H1 (cell line): ENCODE data around the gene ADARB2. TPM values are rescaled to one million over a fixed set of nuclear protein-coding genes. Genes with fewer than 3 reads are reported as not detected.

Source experiments
- CTCF ChIA-PET: fragments of 300-600 bp; sonication (Branson Sonifier 250); formaldehyde crosslinking; loops from one replicate; lab custom pipeline; 2021; ENCODE audit not compliant: partially characterized antibody; lab: Charles Lee
- POLR2A ChIA-PET: fragments of 300-600 bp; sonication (Branson Sonifier 250); formaldehyde crosslinking; loops from one replicate; lab custom pipeline; 2021; ENCODE audit warnings: inconsistent platforms; ENCODE audit not compliant: partially characterized antibody; lab: Charles Lee
- DNase-seq, 2 experiments: peaks; one replicate each; pipeline versions ENCODE4 v3.0.0 to v3.0.0-alpha.2; 2010 to 2022; ENCODE audit warnings: low spot score in 2 of 2, low read depth in 1 of 2, mixed read lengths in 1 of 2
- FAIRE-seq: peaks from 2 replicates; lab custom pipeline; 2011; peaks lifted over from hg19 to GRCh38; lab: Jason Lieb, UNC
- H2AFZ ChIP-seq: 2 replicates; pipeline ENCODE4 v1.8.1; 2012; ENCODE audit warnings: low read length, inconsistent platforms
- H2AK5ac ChIP-seq: 2 replicates; pipeline ENCODE4 v1.6.1; 2013; ENCODE audit warnings: low read depth, low read length
- H2BK120ac ChIP-seq: replicated peaks from 2 replicates; pipeline ENCODE3; 2013; ENCODE audit warnings: low read depth, low read length, inconsistent platforms
- H2BK12ac ChIP-seq: 2 replicates; pipeline ENCODE4 v1.6.1; 2013; ENCODE audit warnings: low read depth, low read length
- H2BK15ac ChIP-seq: 2 replicates; pipeline ENCODE4 v1.6.1; 2013; ENCODE audit warnings: low read length
- H2BK20ac ChIP-seq: 2 replicates; pipeline ENCODE4 v1.6.1; 2013; ENCODE audit warnings: low read length
- H2BK5ac ChIP-seq: 2 replicates; pipeline ENCODE4 v1.6.1; 2013; ENCODE audit warnings: low read depth, low read length
- H3K14ac ChIP-seq: 2 replicates; pipeline ENCODE4 v1.6.1; 2013; ENCODE audit warnings: inconsistent platforms; ENCODE audit not compliant: insufficient read length
- H3K18ac ChIP-seq: 2 replicates; pipeline ENCODE4 v1.6.1; 2013; ENCODE audit warnings: low read length; ENCODE audit errors: extremely low read depth
- H3K23ac ChIP-seq: 2 replicates; pipeline ENCODE4 v1.6.1; 2013; ENCODE audit warnings: inconsistent platforms; ENCODE audit not compliant: insufficient read length
- H3K23me2 ChIP-seq: 2 replicates; pipeline ENCODE4 v1.6.1; 2013; ENCODE audit warnings: low read depth, low read length
- H3K27ac ChIP-seq: 2 replicates; pipeline ENCODE4 v1.6.1; 2011; ENCODE audit warnings: low read depth, low read length, inconsistent platforms
- H3K27me3 ChIP-seq, 4 experiments: replicated peaks in 1 of 4; 1 replicate in 1 of 4; 2 replicates in 3 of 4; pipeline versions ENCODE4 v1.6.1 to v1.8.1; 2011 to 2013; ENCODE audit warnings: low read length in 3 of 4, mild to moderate bottlenecking in 3 of 4, inconsistent platforms in 2 of 4, mixed read lengths in 2 of 4, moderate library complexity in 1 of 4; ENCODE audit not compliant: control insufficient read depth in 3 of 4, insufficient read depth in 3 of 4; ENCODE audit errors: extremely low read depth in 1 of 4
- H3K36me3 ChIP-seq, 4 experiments: 2 replicates each; pipeline versions ENCODE4 v1.6.1 to v1.8.1; 2011 to 2013; ENCODE audit warnings: mild to moderate bottlenecking in 4 of 4, low read length in 3 of 4, moderate library complexity in 2 of 4, control low read depth in 1 of 4, inconsistent platforms in 1 of 4; ENCODE audit not compliant: insufficient read depth in 4 of 4, control insufficient read depth in 2 of 4
- H3K4ac ChIP-seq: replicated peaks from 2 replicates; pipeline ENCODE3; 2013; ENCODE audit warnings: low read length, low read depth, mixed read lengths, inconsistent platforms; ENCODE audit not compliant: insufficient read length
- H3K4me1 ChIP-seq, 4 experiments: replicated peaks in 1 of 4; 1 replicate in 1 of 4; 2 replicates in 3 of 4; pipeline versions ENCODE4 v1.6.1 to v1.8.1; 2011 to 2013; ENCODE audit warnings: low read length in 3 of 4, inconsistent platforms in 2 of 4, mixed read lengths in 1 of 4; ENCODE audit not compliant: insufficient read depth in 4 of 4, control insufficient read depth in 3 of 4
- H3K4me2 ChIP-seq, 2 experiments: 2 replicates each; pipeline versions ENCODE4 v1.6.1 to v1.8.1; 2011 to 2013; ENCODE audit warnings: low read depth in 2 of 2, low read length in 2 of 2, control low read depth in 1 of 2, inconsistent platforms in 1 of 2, mild to moderate bottlenecking in 1 of 2; ENCODE audit not compliant: insufficient read depth in 1 of 2
- H3K4me3 ChIP-seq, 4 experiments: fragments of 200-600, 300-600 bp in 1 of 4; sonication (generic), shearing (Covaris generic), sonication (Bioruptor Twin) in 1 of 4; 2 replicates each; pipeline versions ENCODE4 v1.5.1 to v1.8.1; 2011 to 2016; ENCODE audit warnings: low read length in 4 of 4, low read depth in 3 of 4, control low read depth in 2 of 4, inconsistent platforms in 2 of 4, mild to moderate bottlenecking in 2 of 4, mixed read lengths in 1 of 4, moderate library complexity in 1 of 4; ENCODE audit not compliant: insufficient read depth in 2 of 4; ENCODE audit errors: extremely low read depth in 1 of 4
- H3K56ac ChIP-seq: replicated peaks from 2 replicates; pipeline ENCODE3; 2013; ENCODE audit warnings: low read depth, mild to moderate bottlenecking, mixed read lengths, low read length, inconsistent platforms; ENCODE audit not compliant: insufficient read length
- H3K79me1 ChIP-seq: 2 replicates; pipeline ENCODE4 v1.6.1; 2013; ENCODE audit warnings: low read depth, low read length, control low read depth
- H3K79me2 ChIP-seq, 2 experiments: 2 replicates each; pipeline versions ENCODE4 v1.6.1 to v1.8.1; 2012 to 2013; ENCODE audit warnings: low read length in 2 of 2, mild to moderate bottlenecking in 2 of 2, inconsistent platforms in 1 of 2; ENCODE audit not compliant: insufficient read depth in 2 of 2, control insufficient read depth in 1 of 2
- H3K9ac ChIP-seq, 4 experiments: replicated peaks in 1 of 4; 1 replicate in 1 of 4; 2 replicates in 3 of 4; pipeline versions ENCODE4 v1.6.1 to v1.8.1; 2011 to 2013; ENCODE audit warnings: low read depth in 3 of 4, low read length in 3 of 4, control low read depth in 2 of 4, mild to moderate bottlenecking in 2 of 4, moderate library complexity in 2 of 4, inconsistent platforms in 1 of 4; ENCODE audit errors: extremely low read depth in 1 of 4
- H3K9me3 ChIP-seq, 2 experiments: 2 replicates each; pipeline versions ENCODE4 v1.6.1 to v1.8.1; 2012 to 2013; ENCODE audit warnings: mild to moderate bottlenecking in 2 of 2, moderate library complexity in 2 of 2, control low read depth in 1 of 2, inconsistent platforms in 1 of 2, low read depth in 1 of 2, low read length in 1 of 2, mixed read lengths in 1 of 2; ENCODE audit not compliant: insufficient read depth in 2 of 2
- H4K20me1 ChIP-seq, 2 experiments: replicated peaks in 1 of 2; 2 replicates each; pipeline versions ENCODE3 to v1.8.1; 2011 to 2013; ENCODE audit warnings: inconsistent platforms in 2 of 2, low read length in 2 of 2, mild to moderate bottlenecking in 1 of 2; ENCODE audit not compliant: insufficient read depth in 2 of 2, control insufficient read depth in 1 of 2
- H4K5ac ChIP-seq: 2 replicates; pipeline ENCODE4 v1.6.1; 2013; ENCODE audit warnings: low read length, low read depth, mixed read lengths, inconsistent platforms; ENCODE audit not compliant: insufficient read length
- H4K8ac ChIP-seq: 2 replicates; pipeline ENCODE4 v1.8.0; 2013; ENCODE audit warnings: mild to moderate bottlenecking, moderate library complexity, low read length, inconsistent platforms; ENCODE audit not compliant: insufficient read depth; ENCODE audit errors: extremely low read depth
- H4K91ac ChIP-seq: replicated peaks from 2 replicates; pipeline ENCODE3; 2013; ENCODE audit warnings: low read length, mixed read lengths, inconsistent platforms; ENCODE audit not compliant: insufficient read length
- BCL11A ChIP-seq, 2 experiments: IDR thresholded peaks; one replicate each; pipeline ENCODE4 v1.6.1; 2011; ENCODE audit warnings: low read depth in 2 of 2, low read length in 2 of 2, mild to moderate bottlenecking in 2 of 2
- EP300 ChIP-seq, 2 experiments: IDR thresholded peaks; 1 replicate in 1 of 2; 2 replicates in 1 of 2; pipeline ENCODE4 v1.6.1; 2011 to 2012; ENCODE audit warnings: low read depth in 2 of 2, low read length in 2 of 2, mild to moderate bottlenecking in 2 of 2, borderline replicate concordance in 1 of 2, inconsistent platforms in 1 of 2, moderate library complexity in 1 of 2
- GABPA ChIP-seq: IDR thresholded peaks from 2 replicates; pipeline ENCODE4 v1.6.1; 2011; ENCODE audit warnings: mild to moderate bottlenecking, low read length, moderate library complexity, borderline replicate concordance; ENCODE audit not compliant: insufficient read depth
- HDAC2 ChIP-seq, 2 experiments: fragments of 300-600 bp in 1 of 2; sonication (generic) in 1 of 2; IDR thresholded peaks; 2 replicates each; pipeline ENCODE4 v1.6.1; 2011 to 2012; ENCODE audit warnings: low read depth in 2 of 2, low read length in 2 of 2, mild to moderate bottlenecking in 2 of 2, moderate library complexity in 2 of 2, borderline replicate concordance in 1 of 2, inconsistent platforms in 1 of 2
- KDM4A ChIP-seq: IDR thresholded peaks from one replicate; pipeline ENCODE4 v1.7.1; 2012; ENCODE audit warnings: low read depth, mild to moderate bottlenecking, moderate library complexity, low read length, inconsistent platforms; ENCODE audit not compliant: severe bottlenecking
- NRF1 ChIP-seq: IDR thresholded peaks from 2 replicates; pipeline ENCODE4 v1.6.1; 2011; ENCODE audit warnings: mild to moderate bottlenecking, low read depth, low read length, improper control_type of control experiment
- SIRT6 ChIP-seq: IDR thresholded peaks from one replicate; pipeline ENCODE4 v1.7.1; 2012; ENCODE audit warnings: low read length, inconsistent platforms
- TEAD4 ChIP-seq: IDR thresholded peaks from 2 replicates; pipeline ENCODE4 v1.6.1; 2012; ENCODE audit warnings: low read depth, low read length, inconsistent platforms, mixed read lengths
- WGBS, 2 experiments: shearing (Covaris generic) in 1 of 2; methylation state at CpG; one replicate each; pipeline versions ENCODE4 v1.1.6 to v1.1.7; 2013 to 2015; ENCODE audit warnings: low lambda C conversion rate in 2 of 2, mixed read lengths in 2 of 2, inconsistent platforms in 1 of 2, low coverage in 1 of 2, missing lambda C conversion rate in 1 of 2; ENCODE audit not compliant: insufficient replicate concordance in 2 of 2, insufficient coverage in 1 of 2, insufficient read length in 1 of 2; ENCODE audit errors: extremely low coverage in 1 of 2, missing lambda C conversion rate in 1 of 2; 5-methylcytosine and 5-hydroxymethylcytosine counted together
- polyA plus RNA-seq, 7 experiments: library from polyadenylated mRNA; depleted of rRNA in 3 of 7; stranded (reverse) in 5 of 7; unstranded in 2 of 7; fragments of >200 nt in 5 of 7; fragments of 200-250 nt in 2 of 7; gene quantifications; 1 replicate in 5 of 7; 2 replicates in 1 of 7; 4 replicates in 1 of 7; pipeline versions ENCODE4 v1.2.1 to v1.2.3, GENCODE V29; 2011 to 2013; ENCODE audit warnings: missing spikeins in 2 of 7, mixed read lengths in 2 of 7
- total RNA-seq: library from RNA; stranded (reverse); fragmentation: NEBNext Ultra II Directional; extraction: Animal tissue kit (Norgen Biotek cat#: 25700); gene quantifications from 2 replicates; pipeline ENCODE4 v1.2.1, GENCODE V29; 2021
- TF ChIP-seq, protein P1 (sequence below), 3 experiments: IDR thresholded peaks; 1 replicate in 2 of 3; 2 replicates in 1 of 3; pipeline versions ENCODE4 v1.5.1 to v1.6.1; 2011; ENCODE audit warnings: low read length in 3 of 3, mild to moderate bottlenecking in 3 of 3, inconsistent platforms in 2 of 3, low read depth in 1 of 3, moderate library complexity in 1 of 3; ENCODE audit not compliant: insufficient read depth in 1 of 3; ENCODE audit errors: control extremely low read depth in 1 of 3

ADARB2 gene
- total and polyA plus RNA-seq, 2 of the 8 experiments (the other 6 are each of a cell fraction or from before 2014, with no cell fraction given), result 2.2 to 2.8 TPM

DNA sequence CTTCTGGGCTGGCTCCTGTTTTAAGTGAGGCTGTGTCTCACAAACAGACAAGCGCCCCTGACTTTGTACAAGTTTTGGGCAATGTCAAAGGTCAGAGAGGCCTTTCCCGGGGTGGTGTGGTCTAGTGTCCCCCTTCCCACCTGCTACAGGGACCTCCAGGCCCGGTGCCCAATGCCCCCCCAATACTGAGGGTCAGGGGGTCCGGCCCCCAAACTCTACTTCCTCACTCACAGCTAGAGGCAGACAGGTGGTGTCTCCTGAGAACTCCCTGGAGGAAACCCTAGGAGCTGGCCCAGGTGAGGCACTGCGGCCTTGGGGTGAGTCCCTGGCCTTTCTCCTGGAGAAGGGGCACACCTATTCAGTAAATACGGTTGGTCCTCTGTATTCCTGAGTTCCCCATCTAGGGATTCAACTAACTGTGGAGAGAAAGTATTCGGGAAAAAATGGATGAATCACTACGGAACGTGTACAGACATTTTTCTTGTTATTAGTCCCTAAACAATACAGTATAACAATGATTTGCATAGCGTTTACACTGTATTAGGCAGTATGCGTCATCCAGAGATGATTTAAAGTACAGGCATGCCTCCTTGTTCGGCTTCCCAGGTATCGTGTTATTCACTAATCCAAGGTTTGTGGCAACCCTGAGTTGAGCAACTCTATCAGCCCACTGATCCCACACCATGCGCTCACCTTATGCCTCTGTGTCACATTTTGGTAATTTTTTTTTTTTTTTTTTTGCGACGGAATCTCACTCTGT is 373.0 kb downstream of the ADARB2 start:
- POLR2A ChIA-PET, result no interaction called here
- no peaks in the 10 kb centered on the region for H3K36me3 ChIP-seq
- TF ChIP-seq, protein P1, sequence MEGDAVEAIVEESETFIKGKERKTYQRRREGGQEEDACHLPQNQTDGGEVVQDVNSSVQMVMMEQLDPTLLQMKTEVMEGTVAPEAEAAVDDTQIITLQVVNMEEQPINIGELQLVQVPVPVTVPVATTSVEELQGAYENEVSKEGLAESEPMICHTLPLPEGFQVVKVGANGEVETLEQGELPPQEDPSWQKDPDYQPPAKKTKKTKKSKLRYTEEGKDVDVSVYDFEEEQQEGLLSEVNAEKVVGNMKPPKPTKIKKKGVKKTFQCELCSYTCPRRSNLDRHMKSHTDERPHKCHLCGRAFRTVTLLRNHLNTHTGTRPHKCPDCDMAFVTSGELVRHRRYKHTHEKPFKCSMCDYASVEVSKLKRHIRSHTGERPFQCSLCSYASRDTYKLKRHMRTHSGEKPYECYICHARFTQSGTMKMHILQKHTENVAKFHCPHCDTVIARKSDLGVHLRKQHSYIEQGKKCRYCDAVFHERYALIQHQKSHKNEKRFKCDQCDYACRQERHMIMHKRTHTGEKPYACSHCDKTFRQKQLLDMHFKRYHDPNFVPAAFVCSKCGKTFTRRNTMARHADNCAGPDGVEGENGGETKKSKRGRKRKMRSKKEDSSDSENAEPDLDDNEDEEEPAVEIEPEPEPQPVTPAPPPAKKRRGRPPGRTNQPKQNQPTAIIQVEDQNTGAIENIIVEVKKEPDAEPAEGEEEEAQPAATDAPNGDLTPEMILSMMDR (IDR thresholded peaks at IDR 0.05; ENCODE audit: control extremely low read depth in 1 of 3, insufficient read depth in 1 of 3, low read depth in 1 of 3, low read length in 3 of 3), result no peak
- TF ChIP-seq GABPA, result no peak
- no peak for TF ChIP-seq BCL11A (IDR thresholded peaks at IDR 0.05; ENCODE audit: low read depth in 2 of 2, low read length in 2 of 2)
- no peak for TF ChIP-seq TEAD4
- no peak for TF ChIP-seq KDM4A
- no peak for TF ChIP-seq HDAC2 (IDR thresholded peaks at IDR 0.05; ENCODE audit: borderline replicate concordance in 1 of 2, low read depth in 2 of 2, low read length in 2 of 2)
- TF ChIP-seq EP300 (IDR thresholded peaks at IDR 0.05; ENCODE audit: borderline replicate concordance in 1 of 2, low read depth in 2 of 2, low read length in 2 of 2), result no peak
- no peak for TF ChIP-seq SIRT6
- TF ChIP-seq NRF1, result no peak

More for the DNA sequence above, 373.0 kb downstream of the ADARB2 start:
- no peak overlapping the region for H3K4me3 ChIP-seq
- H2BK5ac ChIP-seq, result no peak overlapping the region
- no peak overlapping the region for H3K27ac ChIP-seq
- H4K20me1 ChIP-seq, result no peaks in the 10 kb centered on the region
- H3K56ac ChIP-seq, result no peak overlapping the region
- no peak overlapping the region for H2BK20ac ChIP-seq
- no peaks in the 10 kb centered on the region for H3K27me3 ChIP-seq
- WGBS, 2 experiments, result 88% methylated on average over 14 of the region's 16 CpGs; no CpG with 5 or more reads in 1 of the 2 experiments
- no peak overlapping the region for H2BK120ac ChIP-seq
- no peak overlapping the region for H2AK5ac ChIP-seq
- no peak overlapping the region for H4K5ac ChIP-seq
- no peak overlapping the region for H3K14ac ChIP-seq
- no peak overlapping the region for H3K23ac ChIP-seq
- DNase-seq (peak in 1 of 2 experiments; percentile 4), FAIRE-seq (no peak)
- no peak overlapping the region for H3K18ac ChIP-seq
- no peaks in the 10 kb centered on the region for H3K23me2 ChIP-seq
- H4K8ac ChIP-seq, result 0 out of 2 replicates have a peak overlapping the region, but pooled peaks have one; percentile 11
- H2AFZ ChIP-seq, result no peak overlapping the region
- H3K79me1 ChIP-seq, result no peaks in the 10 kb centered on the region
- no peak overlapping the region for H2BK15ac ChIP-seq
- no peaks in the 10 kb centered on the region for H3K9me3 ChIP-seq
- no peak overlapping the region for H2BK12ac ChIP-seq
- H3K9ac ChIP-seq, result no peak overlapping the region
- H4K91ac ChIP-seq, result no peak overlapping the region
- H3K4me2 ChIP-seq, result no peak overlapping the region
- H3K79me2 ChIP-seq, result no peaks in the 10 kb centered on the region
- CTCF ChIA-PET, result interaction anchor here (1.8 kb wide), 1 partner anchor 57 kb away, joined by 5 read pairs; no protein-coding TSS in a partner anchor
- no peak overlapping the region for H3K4ac ChIP-seq
- H3K4me1 ChIP-seq, result peaks cover 3 to 11% (median 6%) of the 10 kb centered on the region in 4 experiments; a peak in 6 of 7 replicates
